ENCODE results near the gene GNL2.
"Not testable (repeated sequence)": the region's sequence is repeated elsewhere in the genome, so short reads cannot be mapped to it uniquely, and the experiment has no call there.

Gene GNL2

DNA sequence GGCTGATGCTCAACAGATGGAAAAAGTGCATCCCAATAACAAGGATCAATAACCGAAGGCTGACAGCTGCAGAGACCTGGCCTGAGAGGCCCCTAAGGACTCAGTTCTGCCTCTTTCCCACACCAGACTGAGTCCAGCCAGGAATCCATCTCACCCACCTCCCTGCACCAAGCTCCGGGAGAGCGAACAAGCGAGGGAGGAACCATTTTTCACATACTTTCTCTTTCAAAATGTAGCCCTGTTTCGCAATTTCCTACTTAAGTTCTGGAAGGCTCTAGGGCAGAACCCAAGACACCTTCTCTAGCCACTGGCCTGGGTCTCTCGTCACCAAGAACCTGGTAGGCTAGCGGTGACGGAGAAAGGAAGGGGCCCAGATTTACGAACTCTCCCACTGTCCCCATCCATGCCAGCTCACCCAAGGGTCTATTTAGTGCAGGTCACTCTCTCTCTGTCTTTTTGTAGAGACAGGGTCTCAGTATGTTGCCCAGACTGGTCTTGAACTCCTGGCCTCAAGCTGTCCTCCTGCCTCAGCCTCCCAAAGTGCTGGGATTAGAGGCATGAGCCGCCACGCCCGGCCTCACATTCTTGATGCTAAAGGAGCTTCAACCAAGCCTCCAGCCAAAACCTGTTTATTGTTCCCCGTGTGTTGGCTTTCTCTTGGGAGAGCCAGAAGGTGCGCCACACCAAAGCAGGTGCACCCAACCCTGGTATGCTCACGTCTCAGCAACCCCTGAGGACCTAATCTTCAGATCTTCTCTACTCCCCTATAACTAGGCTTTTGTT lies 10.9 kb upstream of the GNL2 start:
- no peak for FAIRE-seq

DNA sequence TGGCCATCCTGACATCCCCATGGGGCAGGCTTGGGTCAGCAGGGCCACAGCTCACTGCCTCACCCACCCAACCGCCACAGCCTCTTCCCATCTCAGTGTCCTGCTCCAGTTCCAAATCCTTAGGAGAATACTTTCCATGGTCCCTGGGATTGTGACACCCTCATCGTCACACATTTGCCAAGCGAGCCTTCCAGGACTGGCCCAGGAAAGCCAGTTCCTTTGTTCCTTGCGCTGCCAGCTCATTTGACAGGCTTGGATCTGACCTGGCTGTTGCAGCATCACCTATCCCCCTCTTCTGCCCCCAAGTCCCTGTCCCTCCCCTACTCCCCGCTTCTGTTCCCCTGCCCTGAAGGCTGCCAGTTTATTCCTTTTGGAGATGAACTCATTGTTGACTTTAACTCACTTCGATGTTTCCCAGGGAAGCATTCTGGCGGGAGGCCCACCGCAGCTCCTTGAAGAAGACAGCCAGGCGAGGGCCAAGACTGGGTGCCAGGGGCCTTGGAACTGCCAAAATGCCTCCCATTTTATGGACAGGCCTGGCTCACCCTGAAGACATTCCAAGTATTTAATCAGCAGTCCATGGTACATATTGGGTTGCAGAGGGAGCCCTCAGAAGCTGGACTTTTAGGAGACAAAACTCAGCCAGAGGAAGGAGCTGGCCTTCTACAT lies 10.2 kb upstream of the GNL2 start:
- FAIRE-seq = no peak

DNA sequence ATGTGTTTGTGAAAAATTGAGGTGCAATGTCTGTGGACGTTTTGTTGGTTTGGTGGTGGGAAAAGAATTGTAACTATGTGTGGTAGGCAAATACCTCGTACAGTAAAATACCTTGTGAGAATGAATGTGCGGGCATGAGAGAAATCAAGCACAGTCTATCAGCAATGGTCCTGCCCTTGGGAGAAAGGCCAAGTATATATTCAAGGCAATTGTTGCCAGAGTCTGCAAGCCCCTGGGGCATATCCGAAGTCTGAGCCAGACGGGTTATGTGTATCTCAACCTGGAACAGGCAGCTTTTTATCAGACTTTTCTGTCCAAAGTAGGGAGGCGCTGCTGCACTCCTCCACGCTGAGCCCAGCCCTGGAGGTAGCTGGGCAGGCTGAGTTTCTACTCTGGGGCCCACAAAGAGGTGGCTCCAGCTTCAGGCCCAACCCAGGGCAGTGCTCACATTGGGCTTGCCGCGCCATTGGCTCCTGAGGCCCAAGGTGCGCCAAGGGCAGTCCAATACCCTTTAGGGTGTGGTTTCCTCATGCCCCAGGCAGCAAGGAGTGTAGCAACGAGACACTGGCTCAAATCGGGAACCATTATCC lies 9.4 kb upstream of the GNL2 start:
- FAIRE-seq = no peak

DNA sequence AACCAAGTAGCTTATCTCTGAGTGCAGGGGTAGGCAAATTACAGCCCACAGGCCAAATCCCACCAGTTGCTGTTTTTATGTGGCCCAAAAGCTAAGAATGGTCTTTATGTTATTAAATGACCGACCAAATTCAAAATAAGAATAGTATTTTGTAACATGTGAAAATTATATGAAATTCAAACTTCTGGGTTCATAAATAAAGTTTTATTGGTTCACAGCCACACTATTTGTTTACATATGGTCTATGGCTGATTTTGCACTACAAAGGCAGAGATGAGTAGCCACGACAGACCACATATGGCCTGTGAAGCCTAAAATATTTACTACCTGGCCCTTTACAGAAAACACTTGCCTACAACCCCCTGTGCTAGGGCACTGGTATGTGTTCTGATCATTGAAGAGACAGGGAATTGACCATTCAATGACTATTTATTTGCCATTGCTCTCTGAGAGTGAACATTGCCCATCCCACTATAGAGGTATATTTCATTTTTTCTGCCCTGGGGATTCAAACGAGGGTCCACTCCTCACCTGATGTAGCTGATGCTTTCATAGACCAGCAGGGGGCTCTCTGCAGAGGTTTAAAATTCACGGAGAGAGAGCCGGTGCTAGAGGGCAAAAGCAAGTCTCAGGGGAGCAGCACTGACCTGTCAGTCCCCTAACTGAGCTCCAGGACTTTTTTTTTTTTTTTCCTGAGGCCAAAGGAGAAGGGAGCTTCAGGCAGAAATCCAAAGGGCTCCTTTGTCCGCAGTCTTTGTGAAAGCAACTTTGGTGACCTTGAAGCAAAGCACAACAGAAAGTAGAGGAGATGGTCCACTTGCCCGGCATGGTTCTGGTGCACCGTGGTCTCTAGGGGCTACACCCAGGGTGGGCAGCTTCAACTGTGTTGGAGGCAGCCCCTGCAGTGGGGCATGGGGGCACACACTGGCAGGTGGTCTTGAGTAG lies 7.3 kb upstream of the GNL2 start:
- FAIRE-seq = no peak

DNA sequence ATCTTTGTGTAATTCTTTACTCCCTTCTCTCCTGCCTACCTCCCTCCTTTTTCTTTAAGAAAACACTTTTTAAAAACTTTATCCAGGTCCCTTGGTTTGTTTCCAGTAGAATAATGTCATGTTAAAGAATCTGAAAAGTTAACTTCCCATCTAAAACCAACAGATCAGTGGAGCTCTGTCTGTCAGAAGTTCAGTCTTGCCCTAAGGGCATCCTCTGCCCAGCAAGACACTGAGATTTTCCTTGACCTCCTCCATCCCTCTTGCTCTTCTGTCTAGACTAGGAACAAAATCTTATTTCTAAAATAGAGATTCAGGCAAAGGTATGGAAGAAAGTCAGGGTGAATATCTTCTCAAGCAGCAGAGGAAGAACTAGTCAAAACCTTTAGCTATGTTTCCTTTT lies 5.7 kb upstream of the GNL2 start:
- FAIRE-seq = no peak

- no peak for FAIRE-seq
Observed at GRCh38 chr1:37599940-37600339, 4.2 kb upstream of the GNL2 start.

GRCh38 chr1:37596182-37596667 lies 488 bp upstream of the GNL2 start:
- FAIRE-seq = no peak

- FAIRE-seq = no peak
Observed at GRCh38 chr1:37593726-37594125, 2.0 kb downstream of the GNL2 start.

DNA sequence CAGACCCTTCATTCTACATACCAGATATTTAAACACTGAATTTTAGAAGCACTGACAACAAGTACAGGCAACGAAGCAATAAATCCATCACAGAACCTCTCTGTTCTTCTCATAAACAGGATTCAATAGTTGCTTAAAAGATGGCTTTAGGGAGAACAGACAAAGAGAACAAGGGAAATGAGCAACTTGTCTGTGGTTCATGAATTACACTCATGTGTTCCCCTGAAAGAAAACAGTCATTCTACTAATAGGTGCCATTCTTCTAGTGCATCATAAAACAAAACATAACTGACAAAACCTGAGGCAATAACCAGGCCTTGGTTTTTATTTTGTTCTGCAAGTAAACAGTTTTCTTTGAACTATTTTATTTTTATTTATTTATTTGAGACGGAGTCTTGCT lies 6.8 kb downstream of the GNL2 start:
- no peak for FAIRE-seq

GRCh38 chr1:37584544-37584943 lies 11.2 kb downstream of the GNL2 start:
- FAIRE-seq = not testable (repeated sequence)

- FAIRE-seq = no peak
Observed at GRCh38 chr1:37575692-37576091, 20.0 kb downstream of the GNL2 start.

DNA sequence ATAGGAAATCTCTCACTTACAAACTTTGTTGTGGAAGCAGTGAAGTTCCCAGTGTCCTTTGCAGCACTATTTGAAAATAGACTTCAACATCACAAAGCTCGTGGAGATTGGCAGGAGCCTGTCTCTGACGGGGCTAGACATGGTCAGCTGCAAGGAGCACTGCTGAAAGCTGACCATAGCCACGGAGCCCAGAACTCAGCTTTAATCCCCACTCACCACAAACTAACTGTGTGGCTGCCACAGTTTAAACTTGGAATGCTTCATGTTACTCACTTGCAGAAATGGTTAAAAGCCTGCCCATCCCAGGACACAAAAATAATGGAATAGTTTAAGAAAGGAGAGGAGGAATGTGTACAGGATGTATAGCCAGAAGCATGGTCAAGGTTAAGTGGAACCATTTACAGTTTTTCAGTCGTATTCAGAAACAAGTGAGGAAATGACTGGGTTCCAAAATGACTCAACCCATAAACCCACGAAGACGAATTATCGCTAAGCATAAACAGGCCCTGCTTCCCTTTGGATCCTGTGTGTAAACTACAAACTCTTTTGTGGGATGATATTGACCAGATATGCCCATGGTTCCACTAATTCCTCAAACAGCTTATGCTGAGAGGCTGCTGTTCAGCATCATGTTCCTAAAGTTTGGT lies 20.8 kb downstream of the GNL2 start:
- FAIRE-seq = no peak

GRCh38 chr1:37570528-37571334 lies 25.0 kb downstream of the GNL2 start:
- FAIRE-seq = no peak

GRCh38 chr1:37567023-37567422 lies 28.7 kb downstream of the GNL2 start:
- FAIRE-seq = no peak

- FAIRE-seq = no peak
Observed at GRCh38 chr1:37564892-37565291, 30.8 kb downstream of the GNL2 start.

GRCh38 chr1:37562984-37563383 lies 32.8 kb downstream of the GNL2 start:
- no peak for FAIRE-seq

DNA sequence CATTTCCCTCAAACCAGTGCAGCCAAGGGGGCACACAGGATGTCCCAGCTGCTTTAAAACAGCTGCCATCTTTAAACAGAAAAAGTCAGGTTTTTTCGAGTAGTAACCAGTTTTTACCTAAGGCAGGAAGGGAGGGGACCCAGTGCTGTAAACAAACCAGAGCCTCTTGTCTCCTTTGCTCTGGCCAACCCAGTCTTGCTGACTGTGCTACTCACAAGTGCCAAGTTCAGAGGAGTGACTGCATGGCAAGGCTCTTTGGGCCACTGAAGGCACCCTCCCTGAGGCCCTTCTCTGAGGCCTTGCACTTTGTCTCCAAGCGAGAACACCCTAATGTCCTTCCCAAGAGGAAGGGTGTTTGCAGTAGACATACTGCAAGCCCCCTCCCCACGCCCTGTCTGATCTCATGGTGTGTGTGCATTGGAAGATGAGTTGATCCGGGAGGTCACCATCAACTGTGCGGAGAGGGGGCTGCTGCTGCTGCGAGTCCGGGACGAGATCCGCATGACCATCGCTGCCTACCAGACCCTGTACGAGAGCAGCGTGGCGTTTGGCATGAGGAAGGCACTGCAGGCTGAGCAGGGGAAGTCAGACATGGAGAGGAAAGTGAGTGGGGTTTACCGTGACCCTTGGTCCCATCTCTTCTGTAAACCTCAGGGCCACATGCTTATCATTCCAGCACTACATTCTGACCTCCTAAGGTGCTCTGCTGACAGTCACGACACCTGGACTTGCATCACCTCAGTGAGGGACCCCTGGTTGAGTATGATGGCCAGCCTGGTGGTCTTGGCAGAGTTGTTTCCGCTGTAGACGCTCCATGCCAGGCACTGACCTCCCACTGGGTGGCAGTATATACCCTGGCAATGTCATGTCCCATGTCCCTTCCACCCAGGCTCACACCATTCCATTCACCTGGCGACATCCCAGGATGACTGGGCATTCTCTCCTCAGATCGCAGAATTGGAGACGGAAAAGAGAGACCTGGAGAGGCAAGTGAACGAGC lies 34.3 kb downstream of the GNL2 start:
- FAIRE-seq = no peak

- no peak for FAIRE-seq
Observed at GRCh38 chr1:37560401-37561132, 35.2 kb downstream of the GNL2 start.

DNA sequence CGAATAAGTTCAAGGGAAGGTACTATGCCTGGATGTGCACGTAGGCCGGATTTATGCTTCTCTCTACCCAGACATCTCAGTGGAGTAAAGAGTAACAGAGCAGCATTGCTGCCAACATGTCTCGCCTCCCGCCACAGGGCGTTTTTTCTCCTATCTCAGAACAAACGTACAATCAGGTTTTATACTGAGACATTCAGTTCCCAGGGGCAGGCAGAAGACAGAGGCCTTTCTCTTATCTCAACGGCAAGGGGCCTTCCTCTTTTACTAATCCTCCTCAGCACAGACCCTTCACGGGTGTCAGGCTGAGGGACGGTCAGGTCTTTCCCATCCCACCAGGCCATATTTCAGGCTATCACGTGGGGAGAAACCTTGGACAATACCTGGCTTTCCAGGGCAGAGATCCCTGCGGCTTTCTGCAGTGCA lies 35.8 kb downstream of the GNL2 start:
- FAIRE-seq = not testable (repeated sequence)

All from TTC549 (cell line).